ENCODE data around the gene ELOVL4. TPM values are rescaled to one million over a fixed set of nuclear protein-coding genes. Genes with fewer than 3 reads are reported as not detected.

ELOVL4 gene
- total RNA-seq, 1 donor, result 7.6 TPM

DNA sequence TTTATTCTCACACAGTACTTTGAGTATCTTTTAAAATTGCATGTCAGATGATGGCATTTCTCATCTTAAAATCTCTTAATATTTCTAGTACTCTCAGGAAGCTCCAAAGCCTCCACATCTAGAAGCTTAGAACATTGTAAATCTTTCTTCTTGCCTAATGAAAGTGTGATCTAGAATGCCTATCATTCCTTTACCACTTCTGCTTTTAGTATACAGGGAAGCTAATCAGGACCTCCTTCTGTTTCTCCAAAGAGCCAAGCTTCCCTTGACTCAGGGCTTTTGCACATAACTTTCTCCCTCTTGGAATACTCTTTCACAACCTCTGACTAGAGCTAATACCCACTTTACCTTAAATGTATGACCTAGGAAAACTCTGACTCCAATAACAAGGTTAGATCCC lies 7.5 kb upstream of the ELOVL4 start:
- Histone ChIP-seq H3K9me3 (ENCODE audit: low read depth, low read length) (no peaks in the 10 kb centered on the region), H3K79me2 (ENCODE audit: insufficient read depth, low read length) (no peaks in the 10 kb centered on the region), H3K4me1 (ENCODE audit: insufficient read depth, low read length) (no peaks in the 10 kb centered on the region), H3K4me2 (ENCODE audit: insufficient read depth, low read length) (no peak overlapping the region), H4K20me1 (ENCODE audit: insufficient read depth, low read length) (no peaks in the 10 kb centered on the region), H3K4me3 (ENCODE audit: insufficient read depth, low read length) (no peak overlapping the region), H3K36me3 (ENCODE audit: insufficient read depth, low read length) (no peaks in the 10 kb centered on the region), H3K27me3 (ENCODE audit: insufficient read depth, low read length) (peaks cover 9% of the 10 kb centered on the region), H3K27ac (ENCODE audit: low read depth, low read length) (no peak overlapping the region), H2AFZ (ENCODE audit: low read length) (no peak overlapping the region)
- TF ChIP-seq, protein P1, sequence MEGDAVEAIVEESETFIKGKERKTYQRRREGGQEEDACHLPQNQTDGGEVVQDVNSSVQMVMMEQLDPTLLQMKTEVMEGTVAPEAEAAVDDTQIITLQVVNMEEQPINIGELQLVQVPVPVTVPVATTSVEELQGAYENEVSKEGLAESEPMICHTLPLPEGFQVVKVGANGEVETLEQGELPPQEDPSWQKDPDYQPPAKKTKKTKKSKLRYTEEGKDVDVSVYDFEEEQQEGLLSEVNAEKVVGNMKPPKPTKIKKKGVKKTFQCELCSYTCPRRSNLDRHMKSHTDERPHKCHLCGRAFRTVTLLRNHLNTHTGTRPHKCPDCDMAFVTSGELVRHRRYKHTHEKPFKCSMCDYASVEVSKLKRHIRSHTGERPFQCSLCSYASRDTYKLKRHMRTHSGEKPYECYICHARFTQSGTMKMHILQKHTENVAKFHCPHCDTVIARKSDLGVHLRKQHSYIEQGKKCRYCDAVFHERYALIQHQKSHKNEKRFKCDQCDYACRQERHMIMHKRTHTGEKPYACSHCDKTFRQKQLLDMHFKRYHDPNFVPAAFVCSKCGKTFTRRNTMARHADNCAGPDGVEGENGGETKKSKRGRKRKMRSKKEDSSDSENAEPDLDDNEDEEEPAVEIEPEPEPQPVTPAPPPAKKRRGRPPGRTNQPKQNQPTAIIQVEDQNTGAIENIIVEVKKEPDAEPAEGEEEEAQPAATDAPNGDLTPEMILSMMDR (IDR thresholded peaks at IDR 0.05; ENCODE audit: extremely low read depth, low read depth, low read length), result no peak
- no peak for DNase-seq (ENCODE audit: insufficient read length, low spot score, missing footprints)

DNA sequence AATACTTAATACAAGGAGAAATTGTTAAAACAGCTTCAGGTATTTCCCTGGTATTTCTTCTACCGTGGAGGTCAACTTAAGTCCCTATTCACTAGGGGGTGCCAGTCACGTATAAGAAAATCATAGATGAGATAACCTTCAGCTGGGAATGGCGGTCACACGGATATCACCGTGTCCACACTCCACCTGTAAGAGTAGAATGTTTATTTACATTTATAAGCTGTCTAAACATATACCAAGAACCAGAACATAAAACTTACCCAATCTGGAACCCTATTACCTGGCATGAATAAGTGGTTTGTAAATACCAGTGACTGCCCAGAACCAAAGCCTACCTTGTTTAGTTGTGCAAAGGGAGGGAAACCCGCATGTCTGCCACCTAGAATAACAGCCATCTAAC lies 1.9 kb upstream of the ELOVL4 start:
- Histone ChIP-seq H3K79me2 (ENCODE audit: insufficient read depth, low read length) (peaks cover 17% of the 10 kb centered on the region), H3K4me2 (ENCODE audit: insufficient read depth, low read length) (no peak overlapping the region), H3K27ac (ENCODE audit: low read depth, low read length) (no peak overlapping the region), H3K27me3 (ENCODE audit: insufficient read depth, low read length) (peaks cover 11% of the 10 kb centered on the region), H3K4me3 (ENCODE audit: insufficient read depth, low read length) (no peak overlapping the region), H2AFZ (ENCODE audit: low read length) (peak overlapping the region; percentile 4), H3K4me1 (ENCODE audit: insufficient read depth, low read length) (peaks cover 10% of the 10 kb centered on the region), H4K20me1 (ENCODE audit: insufficient read depth, low read length) (no peaks in the 10 kb centered on the region), H3K9me3 (ENCODE audit: low read depth, low read length) (no peaks in the 10 kb centered on the region), H3K36me3 (ENCODE audit: insufficient read depth, low read length) (no peaks in the 10 kb centered on the region)
- no peak for DNase-seq (ENCODE audit: insufficient read length, low spot score, missing footprints)
- TF ChIP-seq, protein P1 (IDR thresholded peaks at IDR 0.05; ENCODE audit: extremely low read depth, low read depth, low read length), result peak; percentile 74

DNA sequence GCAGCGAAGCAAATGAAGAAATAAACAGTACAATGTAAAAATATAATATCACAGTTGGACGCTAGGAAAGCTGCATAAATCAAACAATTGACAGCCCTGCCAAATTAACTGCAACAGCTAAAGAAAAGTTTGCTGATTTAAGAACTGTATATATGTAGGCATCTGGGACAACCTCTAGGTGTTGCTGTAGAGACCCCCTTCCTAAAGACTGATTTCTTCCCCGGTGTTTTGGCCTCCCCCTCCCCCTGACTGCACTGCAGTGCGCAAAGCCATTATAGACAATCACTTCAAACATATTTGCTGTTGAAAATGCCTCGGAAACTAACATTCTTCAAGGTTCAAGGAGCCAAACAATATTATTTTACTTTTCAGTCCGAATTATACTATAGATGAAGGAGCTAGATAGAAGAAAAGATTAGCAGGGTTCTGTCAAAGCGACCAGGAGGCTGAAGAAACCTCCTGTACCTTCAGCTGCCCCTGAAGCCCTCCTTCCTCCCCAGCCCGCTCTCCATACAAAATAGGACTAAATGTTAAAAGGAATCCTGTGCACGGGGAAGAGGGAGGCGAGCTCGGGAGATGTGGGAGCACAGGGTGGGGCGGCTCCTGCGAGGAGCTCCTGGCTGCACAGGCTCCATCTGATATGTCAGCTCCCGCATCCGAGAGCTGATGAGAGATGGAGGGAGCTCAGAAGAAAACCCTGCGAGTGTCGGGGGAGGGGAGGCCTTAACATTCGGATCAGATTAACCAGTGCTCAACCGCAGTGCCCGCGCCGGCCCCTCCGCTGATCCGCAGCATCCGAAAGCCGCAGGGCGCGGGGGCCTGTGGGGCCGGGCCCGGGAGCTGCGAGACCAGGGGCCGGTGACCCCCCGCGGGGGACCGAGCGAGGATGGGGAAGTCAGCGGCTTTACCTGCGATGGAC lies 822 bp downstream of the ELOVL4 start:
- Histone ChIP-seq H3K9me3 (ENCODE audit: low read depth, low read length) (no peaks in the 10 kb centered on the region), H3K4me3 (ENCODE audit: insufficient read depth, low read length) (peak overlapping the region; percentile 86), H3K27me3 (ENCODE audit: insufficient read depth, low read length) (peaks cover 6% of the 10 kb centered on the region), H3K4me1 (ENCODE audit: insufficient read depth, low read length) (peaks cover 10% of the 10 kb centered on the region), H4K20me1 (ENCODE audit: insufficient read depth, low read length) (no peaks in the 10 kb centered on the region), H3K27ac (ENCODE audit: low read depth, low read length) (no peak overlapping the region), H2AFZ (ENCODE audit: low read length) (peak overlapping the region; percentile 92), H3K79me2 (ENCODE audit: insufficient read depth, low read length) (peaks cover 29% of the 10 kb centered on the region), H3K36me3 (ENCODE audit: insufficient read depth, low read length) (no peaks in the 10 kb centered on the region), H3K4me2 (ENCODE audit: insufficient read depth, low read length) (peak overlapping the region; percentile 92)
- TF ChIP-seq, protein P1 (IDR thresholded peaks at IDR 0.05; ENCODE audit: extremely low read depth, low read depth, low read length), result peak; percentile 35
- DNase-seq (ENCODE audit: insufficient read length, low spot score, missing footprints), result peak; percentile 80

DNA sequence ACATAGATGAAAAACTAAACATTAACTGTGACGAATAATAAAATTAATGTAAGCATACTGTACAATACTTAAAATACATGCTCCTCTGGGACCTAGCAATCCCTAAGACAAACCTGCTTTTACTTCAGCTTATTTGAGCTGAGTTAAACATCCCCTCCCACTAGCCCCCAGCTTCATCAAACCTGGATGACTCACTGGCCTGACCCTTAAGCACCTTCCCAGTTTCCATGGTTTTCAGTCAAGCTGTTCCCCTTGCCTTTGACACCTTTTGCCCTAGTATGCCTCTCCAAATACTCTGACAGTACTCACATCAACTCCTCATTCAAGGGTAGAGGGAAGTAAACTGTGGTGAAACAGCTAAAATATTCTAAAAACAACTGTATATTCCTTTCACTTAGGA lies 4.2 kb downstream of the ELOVL4 start:
- Histone ChIP-seq H3K79me2 (ENCODE audit: insufficient read depth, low read length) (peaks cover 29% of the 10 kb centered on the region), H3K27ac (ENCODE audit: low read depth, low read length) (no peak overlapping the region), H3K9me3 (ENCODE audit: low read depth, low read length) (no peaks in the 10 kb centered on the region), H3K36me3 (ENCODE audit: insufficient read depth, low read length) (no peaks in the 10 kb centered on the region), H3K4me2 (ENCODE audit: insufficient read depth, low read length) (no peak overlapping the region), H3K4me1 (ENCODE audit: insufficient read depth, low read length) (peaks cover 10% of the 10 kb centered on the region), H3K27me3 (ENCODE audit: insufficient read depth, low read length) (no peaks in the 10 kb centered on the region), H2AFZ (ENCODE audit: low read length) (no peak overlapping the region), H3K4me3 (ENCODE audit: insufficient read depth, low read length) (no peak overlapping the region), H4K20me1 (ENCODE audit: insufficient read depth, low read length) (no peaks in the 10 kb centered on the region)
- no peak for DNase-seq (ENCODE audit: insufficient read length, low spot score, missing footprints)
- TF ChIP-seq, protein P1 (IDR thresholded peaks at IDR 0.05; ENCODE audit: extremely low read depth, low read depth, low read length), result no peak

Data from osteoblast (primary cell).